HL-60 (cell line): Measurements from ENCODE around the gene FGD3.

ENCODE experiments used
- DNase-seq, 2 experiments: peaks; one replicate each; pipeline ENCODE4 v3.0.0-alpha.2; 2010 to 2020; ENCODE audit warnings: low read depth in 1 of 2, low spot score in 1 of 2
- H3K27ac ChIP-seq: fragments of 250-450 bp; sonication (Bioruptor Pico); replicated peaks from 2 replicates; pipeline ENCODE4 v1.5.1; 2020; ENCODE audit warnings: mild to moderate bottlenecking, moderate library complexity
- H3K27me3 ChIP-seq: fragments of 250-450 bp; sonication (Bioruptor Pico); 2 replicates; pipeline ENCODE4 v1.5.1; 2021; ENCODE audit warnings: mild to moderate bottlenecking, moderate library complexity; ENCODE audit not compliant: insufficient read depth, poor library complexity, severe bottlenecking
- H3K4me3 ChIP-seq: replicated peaks from 2 replicates; pipeline ENCODE4 v1.5.1; 2011; ENCODE audit warnings: mild to moderate bottlenecking, control low read depth, low read length; ENCODE audit not compliant: insufficient read depth
- GABPA ChIP-seq: IDR thresholded peaks from 2 replicates; pipeline ENCODE4 v1.6.1; 2012; ENCODE audit warnings: low read depth
- POLR2AphosphoS5 ChIP-seq: IDR thresholded peaks from 2 replicates; pipeline ENCODE4 v1.6.1; 2012; ENCODE audit warnings: low read depth
- SPI1 ChIP-seq: IDR thresholded peaks from 2 replicates; pipeline ENCODE4 v1.6.1; 2012; ENCODE audit warnings: low read depth, mild to moderate bottlenecking, borderline replicate concordance
- TF ChIP-seq, protein P1 (sequence below): IDR thresholded peaks from one replicate; pipeline ENCODE4 v1.5.1; 2011; ENCODE audit warnings: low read length, control low read depth, inconsistent platforms; ENCODE audit not compliant: insufficient read depth
- TF ChIP-seq, protein P2 (sequence below): IDR thresholded peaks from 2 replicates; pipeline ENCODE4 v1.6.1; 2012; ENCODE audit warnings: low read depth; ENCODE audit not compliant: insufficient replicate concordance

Gene FGD3

DNA sequence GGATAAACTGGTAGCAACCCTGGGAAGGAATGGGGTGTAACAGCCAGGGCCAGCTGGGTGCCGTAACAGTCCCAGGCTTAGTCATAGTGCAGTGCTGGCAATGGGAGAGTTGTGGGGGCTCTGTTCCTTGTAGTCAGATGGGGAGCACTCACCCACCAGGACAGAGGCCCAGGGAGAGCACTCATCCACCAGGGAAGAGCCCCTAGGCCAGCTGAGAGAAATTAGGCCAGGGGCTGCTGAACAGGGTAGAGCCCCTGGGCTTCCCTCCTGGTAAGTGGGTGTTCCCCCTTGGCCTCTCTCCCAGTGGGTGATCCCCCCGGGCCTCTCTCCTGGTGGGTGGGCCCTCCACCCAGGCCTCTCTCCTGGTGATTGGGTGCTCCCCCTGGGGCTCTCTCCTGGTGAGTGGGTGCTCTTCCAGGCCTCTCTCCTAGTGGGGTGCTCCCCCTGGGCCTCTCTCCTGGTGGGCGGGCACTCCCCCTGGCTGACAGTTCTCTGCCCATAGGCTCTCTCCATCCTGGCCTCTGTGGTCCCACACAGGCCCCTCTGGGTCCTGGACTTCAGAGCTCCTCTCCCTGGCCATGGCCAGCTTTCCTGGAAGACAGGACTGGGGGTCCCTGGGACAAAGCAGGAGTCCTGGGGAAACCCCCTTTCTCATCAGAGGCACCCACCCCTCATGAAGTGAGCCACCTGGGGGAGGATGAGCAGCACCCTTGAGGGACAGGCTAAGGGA is 13.4 kb downstream of the FGD3 start:
- H3K27me3 ChIP-seq = no peaks in the 10 kb centered on the region
- H3K27ac ChIP-seq = no peak overlapping the region
- H3K4me3 ChIP-seq = no peak overlapping the region
- TF ChIP-seq, protein P1, sequence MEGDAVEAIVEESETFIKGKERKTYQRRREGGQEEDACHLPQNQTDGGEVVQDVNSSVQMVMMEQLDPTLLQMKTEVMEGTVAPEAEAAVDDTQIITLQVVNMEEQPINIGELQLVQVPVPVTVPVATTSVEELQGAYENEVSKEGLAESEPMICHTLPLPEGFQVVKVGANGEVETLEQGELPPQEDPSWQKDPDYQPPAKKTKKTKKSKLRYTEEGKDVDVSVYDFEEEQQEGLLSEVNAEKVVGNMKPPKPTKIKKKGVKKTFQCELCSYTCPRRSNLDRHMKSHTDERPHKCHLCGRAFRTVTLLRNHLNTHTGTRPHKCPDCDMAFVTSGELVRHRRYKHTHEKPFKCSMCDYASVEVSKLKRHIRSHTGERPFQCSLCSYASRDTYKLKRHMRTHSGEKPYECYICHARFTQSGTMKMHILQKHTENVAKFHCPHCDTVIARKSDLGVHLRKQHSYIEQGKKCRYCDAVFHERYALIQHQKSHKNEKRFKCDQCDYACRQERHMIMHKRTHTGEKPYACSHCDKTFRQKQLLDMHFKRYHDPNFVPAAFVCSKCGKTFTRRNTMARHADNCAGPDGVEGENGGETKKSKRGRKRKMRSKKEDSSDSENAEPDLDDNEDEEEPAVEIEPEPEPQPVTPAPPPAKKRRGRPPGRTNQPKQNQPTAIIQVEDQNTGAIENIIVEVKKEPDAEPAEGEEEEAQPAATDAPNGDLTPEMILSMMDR = no peak
- no peak for TF ChIP-seq POLR2AphosphoS5
- no peak for TF ChIP-seq GABPA
- no peak for TF ChIP-seq SPI1
- TF ChIP-seq, protein P2, sequence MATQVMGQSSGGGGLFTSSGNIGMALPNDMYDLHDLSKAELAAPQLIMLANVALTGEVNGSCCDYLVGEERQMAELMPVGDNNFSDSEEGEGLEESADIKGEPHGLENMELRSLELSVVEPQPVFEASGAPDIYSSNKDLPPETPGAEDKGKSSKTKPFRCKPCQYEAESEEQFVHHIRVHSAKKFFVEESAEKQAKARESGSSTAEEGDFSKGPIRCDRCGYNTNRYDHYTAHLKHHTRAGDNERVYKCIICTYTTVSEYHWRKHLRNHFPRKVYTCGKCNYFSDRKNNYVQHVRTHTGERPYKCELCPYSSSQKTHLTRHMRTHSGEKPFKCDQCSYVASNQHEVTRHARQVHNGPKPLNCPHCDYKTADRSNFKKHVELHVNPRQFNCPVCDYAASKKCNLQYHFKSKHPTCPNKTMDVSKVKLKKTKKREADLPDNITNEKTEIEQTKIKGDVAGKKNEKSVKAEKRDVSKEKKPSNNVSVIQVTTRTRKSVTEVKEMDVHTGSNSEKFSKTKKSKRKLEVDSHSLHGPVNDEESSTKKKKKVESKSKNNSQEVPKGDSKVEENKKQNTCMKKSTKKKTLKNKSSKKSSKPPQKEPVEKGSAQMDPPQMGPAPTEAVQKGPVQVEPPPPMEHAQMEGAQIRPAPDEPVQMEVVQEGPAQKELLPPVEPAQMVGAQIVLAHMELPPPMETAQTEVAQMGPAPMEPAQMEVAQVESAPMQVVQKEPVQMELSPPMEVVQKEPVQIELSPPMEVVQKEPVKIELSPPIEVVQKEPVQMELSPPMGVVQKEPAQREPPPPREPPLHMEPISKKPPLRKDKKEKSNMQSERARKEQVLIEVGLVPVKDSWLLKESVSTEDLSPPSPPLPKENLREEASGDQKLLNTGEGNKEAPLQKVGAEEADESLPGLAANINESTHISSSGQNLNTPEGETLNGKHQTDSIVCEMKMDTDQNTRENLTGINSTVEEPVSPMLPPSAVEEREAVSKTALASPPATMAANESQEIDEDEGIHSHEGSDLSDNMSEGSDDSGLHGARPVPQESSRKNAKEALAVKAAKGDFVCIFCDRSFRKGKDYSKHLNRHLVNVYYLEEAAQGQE = no peak
- no peak for DNase-seq

DNA sequence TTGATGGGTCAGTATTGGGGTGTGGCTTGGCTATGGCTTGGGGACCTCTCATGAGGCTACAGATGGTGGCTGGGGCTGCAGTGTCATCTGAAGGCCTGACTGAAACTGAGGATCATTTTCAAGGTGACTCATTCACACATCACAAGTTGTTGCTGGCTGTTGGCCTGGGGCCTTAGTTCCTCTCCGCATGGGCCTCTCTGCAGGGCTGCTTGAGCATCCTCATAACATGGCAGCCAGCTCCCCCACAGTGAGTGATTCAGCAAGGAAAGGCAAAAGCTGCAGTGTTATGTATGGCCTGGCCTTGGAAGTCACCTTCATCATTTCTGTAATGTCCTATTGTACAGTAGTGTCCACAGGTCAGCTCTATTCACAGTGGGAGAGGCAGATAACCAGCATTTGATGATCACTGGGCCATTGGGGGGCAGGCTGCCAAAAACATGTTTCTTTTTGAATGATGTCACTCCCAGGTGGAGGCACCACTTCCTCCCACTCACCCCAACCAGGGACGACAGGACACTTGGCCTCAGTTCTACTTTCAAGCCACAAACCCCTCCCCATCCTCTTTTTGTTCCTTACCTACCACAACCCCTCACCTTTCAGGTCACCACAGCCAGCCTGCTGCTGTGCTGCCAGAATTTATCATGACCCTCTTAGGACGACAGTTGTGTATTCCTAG is 14.4 kb downstream of the FGD3 start:
- TF ChIP-seq, protein P1 = no peak
- no peak for TF ChIP-seq GABPA
- TF ChIP-seq, protein P2 = no peak
- TF ChIP-seq POLR2AphosphoS5 = no peak
- TF ChIP-seq SPI1 = no peak
- Histone ChIP-seq H3K4me3 (no peak overlapping the region), H3K27ac (no peak overlapping the region), H3K27me3 (no peaks in the 10 kb centered on the region)
- DNase-seq = no peak

DNA sequence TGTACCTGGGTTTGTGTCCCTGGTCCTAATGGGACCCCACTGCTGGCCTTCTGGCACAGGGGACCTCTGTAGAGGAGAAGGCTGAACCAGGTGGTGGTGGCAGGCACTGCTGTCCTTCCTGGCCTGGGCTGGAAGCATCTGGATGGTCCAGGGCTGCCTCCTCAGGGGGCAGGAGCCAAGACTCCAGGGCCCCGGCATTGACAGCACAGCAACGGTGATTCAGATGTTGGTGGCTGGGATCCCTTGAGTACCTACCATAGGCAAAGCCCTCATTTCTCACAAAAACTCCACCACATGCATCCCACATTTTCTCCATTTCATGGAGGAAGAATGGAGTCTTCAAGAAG is 15.0 kb downstream of the FGD3 start:
- no peak overlapping the region for H3K4me3 ChIP-seq
- no peak overlapping the region for H3K27ac ChIP-seq
- DNase-seq = no peak
- no peak for TF ChIP-seq GABPA
- TF ChIP-seq, protein P1 = no peak
- TF ChIP-seq, protein P2 = no peak
- no peak for TF ChIP-seq POLR2AphosphoS5
- TF ChIP-seq SPI1 = no peak
- H3K27me3 ChIP-seq = no peaks in the 10 kb centered on the region
